Activated T-cell treated with anti-CD3 and anti-CD28 coated beads, Interleukin-2, amount 50 U/mL, for 72 hours (primary cell): ENCODE data around the gene RASSF5. TPM values are rescaled to one million over a fixed set of nuclear protein-coding genes. Genes with fewer than 3 reads are reported as not detected.

ENCODE experiments used
- total RNA-seq, 2 donors: library from RNA; stranded (reverse); gene quantifications; one replicate each; pipeline ENCODE4 v1.2.3, GENCODE V29; 2022

Gene RASSF5
- total RNA-seq, 2 donors from 2014 or later, result 227 to 240 TPM

Other genes starting within 250 kb of the RASSF5 start
- gene IKBKE, start 37.1 kb upstream of the RASSF5 start, total RNA-seq, result 10 to 100 TPM; 21.0 to 21.1 TPM
- 100 to 1,000 TPM; 129 to 158 TPM for gene EIF2D, start 104.9 kb downstream of the RASSF5 start, total RNA-seq
- gene DYRK3, start 128.0 kb downstream of the RASSF5 start, total RNA-seq, result 1 to 10 TPM; 5.9 to 8.7 TPM
- gene MAPKAPK2, start 177.4 kb downstream of the RASSF5 start, total RNA-seq, result 100 to 1,000 TPM; 101 to 102 TPM